Measurements from ENCODE around the gene RAB38.

Gene RAB38

GRCh38 chr11:88103337-88104206, 71.7 kb downstream of the RAB38 start:
- DNase-seq (ENCODE audit: low read depth in 2 of 2) = no peak

GRCh38 chr11:88102598-88102934, 72.7 kb downstream of the RAB38 start:
- no peak for DNase-seq (ENCODE audit: low read depth in 2 of 2)

- DNase-seq (ENCODE audit: low read depth in 2 of 2) = no peak
Observed at GRCh38 chr11:88101881-88102597, 73.2 kb downstream of the RAB38 start.

- DNase-seq (ENCODE audit: low read depth in 2 of 2) = no peak
Observed at GRCh38 chr11:88100151-88100550, 75.1 kb downstream of the RAB38 start.

GRCh38 chr11:88098289-88098688, 77.0 kb downstream of the RAB38 start:
- no peak for DNase-seq (ENCODE audit: low read depth in 2 of 2)

- DNase-seq (ENCODE audit: low read depth in 2 of 2) = no peak
Observed at GRCh38 chr11:88089134-88089533, 86.1 kb downstream of the RAB38 start.

GRCh38 chr11:88087337-88087736, 87.9 kb downstream of the RAB38 start:
- DNase-seq (ENCODE audit: low read depth in 2 of 2) = no peak

GRCh38 chr11:88086297-88086696, 88.9 kb downstream of the RAB38 start:
- no peak for DNase-seq (ENCODE audit: low read depth in 2 of 2)

GRCh38 chr11:88070437-88070836, 104.8 kb downstream of the RAB38 start:
- DNase-seq (ENCODE audit: low read depth in 2 of 2) = no peak

- no peak for DNase-seq (ENCODE audit: low read depth in 2 of 2)
Observed at GRCh38 chr11:88068848-88069554, 106.2 kb downstream of the RAB38 start.

GRCh38 chr11:88066090-88066489, 109.2 kb downstream of the RAB38 start:
- no peak for DNase-seq (ENCODE audit: low read depth in 2 of 2)

GRCh38 chr11:88064097-88064705, 111.0 kb downstream of the RAB38 start:
- DNase-seq (ENCODE audit: low read depth in 2 of 2) = no peak

Data from activated CD8-positive, alpha-beta memory T cell treated with anti-CD3 and anti-CD28 coated beads for 4 hours (primary cell).